GM12878 (cell line): ENCODE measurements around the gene HEXIM1. TPM values are rescaled to one million over a fixed set of nuclear protein-coding genes. Genes with fewer than 3 reads are reported as not detected.

Experiments used
- ATAC-seq: fragments of 200-7000 bp; cut with Tn5 transposase; 3 replicates; pipeline ENCODE4 v1.9.1; 2020; ENCODE audit warnings: mild to moderate bottlenecking, moderate library complexity
- BruUV-seq: library from RNA; stranded (reverse); fragments of 400-500 nt; replicated peaks from 2 replicates; lab custom pipeline; 2021; lab: Mats Ljungman, UMichigan
- CTCF ChIA-PET: fragments of 300-600 bp; sonication (Branson Sonifier 250); formaldehyde crosslinking; extraction: SDS; loops from one replicate; lab custom pipeline; 2021; ENCODE audit warnings: inconsistent platforms; lab: Yijun Ruan, JAX
- POLR2A ChIA-PET: fragments of 350-600 bp; formaldehyde crosslinking; extraction: SDS; loops from one replicate; lab custom pipeline; 2021; ENCODE audit warnings: inconsistent platforms; lab: Charles Lee
- RAD21 ChIA-PET: fragments of 300-600 bp; sonication (Branson Sonifier 250); formaldehyde crosslinking; loops from one replicate; lab custom pipeline; 2023; ENCODE audit warnings: antibody characterized with exemption; ENCODE audit not compliant: unreplicated experiment; lab: Charles Lee
- SMC1A ChIA-PET: fragments of 300-600 bp; sonication (Branson Sonifier 250); formaldehyde crosslinking; loops from one replicate; lab custom pipeline; 2023; ENCODE audit not compliant: unreplicated experiment, uncharacterized antibody; lab: Charles Lee
- DNase-seq: peaks from one replicate; pipeline ENCODE4 v3.0.0-alpha.2; 2011; ENCODE audit warnings: low read depth, low spot score
- FAIRE-seq: peaks from 3 replicates; lab custom pipeline; 2011; peaks lifted over from hg19 to GRCh38; lab: Jason Lieb, UNC
- H2AFZ ChIP-seq: 2 replicates; pipeline ENCODE4 v1.6.0; 2011; ENCODE audit warnings: low read depth, low read length, control low read depth; ENCODE audit not compliant: control insufficient read depth
- H3K27ac ChIP-seq: 2 replicates; pipeline ENCODE4 v1.5.1; 2011; ENCODE audit warnings: control low read depth; ENCODE audit not compliant: control insufficient read depth, insufficient read depth
- H3K27me3 ChIP-seq, 2 experiments: replicated peaks in 1 of 2; 2 replicates each; pipeline versions ENCODE4 v1.6.0 to v1.6.1; 2011; ENCODE audit warnings: low read length in 1 of 2; ENCODE audit not compliant: control insufficient read depth in 2 of 2, insufficient read depth in 2 of 2
- H3K36me3 ChIP-seq, 2 experiments: 2 replicates each; pipeline ENCODE4 v1.5.1; 2011; ENCODE audit warnings: low read length in 1 of 2; ENCODE audit not compliant: control insufficient read depth in 2 of 2, insufficient read depth in 2 of 2
- H3K4me1 ChIP-seq: 2 replicates; pipeline ENCODE4 v1.6.1; 2011; ENCODE audit warnings: mild to moderate bottlenecking, low read length, moderate library complexity, mixed read lengths; ENCODE audit not compliant: control insufficient read depth, insufficient read depth
- H3K4me2 ChIP-seq: 2 replicates; pipeline ENCODE4 v1.6.0; 2011; ENCODE audit warnings: control low read depth; ENCODE audit not compliant: control insufficient read depth, insufficient read depth
- H3K4me3 ChIP-seq: fragments of 200-600 bp; sonication (generic); 2 replicates; pipeline ENCODE4 v1.5.1; 2016
- H3K79me2 ChIP-seq: 2 replicates; pipeline ENCODE4 v1.6.0; 2011; ENCODE audit warnings: low read length; ENCODE audit not compliant: control insufficient read depth, insufficient read depth
- H3K9ac ChIP-seq: 2 replicates; pipeline ENCODE4 v1.8.0; 2011; ENCODE audit warnings: low read length, control low read depth, mixed read lengths; ENCODE audit not compliant: control insufficient read depth, insufficient read depth
- H3K9me3 ChIP-seq: replicated peaks from 3 replicates; pipeline ENCODE4 v1.5.1; 2011; ENCODE audit warnings: mild to moderate bottlenecking, low read length; ENCODE audit not compliant: control insufficient read depth, insufficient read depth
- H4K20me1 ChIP-seq: 2 replicates; pipeline ENCODE4 v1.6.0; 2011; ENCODE audit not compliant: control insufficient read depth, insufficient read depth
- ATF7 ChIP-seq: fragments of 450-650 bp; IDR thresholded peaks from 2 replicates; pipeline ENCODE4 v1.6.1; 2016; ENCODE audit warnings: low read depth, mild to moderate bottlenecking
- CBFB ChIP-seq: IDR thresholded peaks from 2 replicates; pipeline ENCODE4 v1.6.1; 2016; ENCODE audit warnings: antibody characterized with exemption, low read depth
- EED ChIP-seq: sonication (generic); IDR thresholded peaks from 2 replicates; pipeline ENCODE4 v1.6.1; 2016; ENCODE audit warnings: antibody characterized with exemption, low read depth
- FOS ChIP-seq: IDR thresholded peaks from 3 replicates; pipeline ENCODE4 v1.6.1; 2011; ENCODE audit warnings: borderline replicate concordance; ENCODE audit not compliant: insufficient read length; ENCODE audit errors: extremely low read depth
- GABPA ChIP-seq: IDR thresholded peaks from 2 replicates; pipeline ENCODE4 v1.6.1; 2014; ENCODE audit warnings: antibody characterized with exemption, low read depth, mild to moderate bottlenecking, inconsistent platforms
- HDAC2 ChIP-seq: fragments of 200-600 bp; sonication (generic); IDR thresholded peaks from 2 replicates; pipeline ENCODE4 v1.6.1; 2017
- IRF4 ChIP-seq: IDR thresholded peaks from 2 replicates; pipeline ENCODE4 v1.6.1; 2011; ENCODE audit warnings: low read depth, low read length
- MTA3 ChIP-seq: IDR thresholded peaks from 2 replicates; pipeline ENCODE4 v1.6.1; 2012; ENCODE audit warnings: low read length, inconsistent platforms, borderline replicate concordance
- MYB ChIP-seq: fragments of 150-350 bp; IDR thresholded peaks from 2 replicates; pipeline ENCODE4 v1.6.1; 2014; ENCODE audit warnings: mild to moderate bottlenecking, low read depth, low read length, borderline replicate concordance
- NFYB ChIP-seq: IDR thresholded peaks from 2 replicates; pipeline ENCODE4 v1.6.1; 2011; ENCODE audit warnings: low read depth, mild to moderate bottlenecking, low read length, improper control_type of control experiment, moderate library complexity; ENCODE audit not compliant: insufficient read depth
- RUNX3 ChIP-seq: IDR thresholded peaks from 2 replicates; pipeline ENCODE4 v1.6.1; 2012; ENCODE audit warnings: low read length, inconsistent platforms
- SIN3A ChIP-seq: IDR thresholded peaks from 2 replicates; pipeline ENCODE4 v1.6.1; 2012; ENCODE audit warnings: low read depth, low read length, improper control_type of control experiment
- STAT1 ChIP-seq: fragments of 450-650 bp; conservative IDR thresholded peaks from 2 replicates; pipeline ENCODE4 v1.6.1; 2014; ENCODE audit warnings: antibody characterized with exemption, mild to moderate bottlenecking
- ZZZ3 ChIP-seq: IDR thresholded peaks from 2 replicates; pipeline ENCODE4 v1.6.1; 2011; ENCODE audit warnings: low read depth; ENCODE audit not compliant: control insufficient read depth, insufficient read length
- WGBS: methylation state at CpG from one replicate; pipeline ENCODE4 v1.1.6; 2016; ENCODE audit warnings: low lambda C conversion rate; ENCODE audit not compliant: insufficient replicate concordance, insufficient coverage; ENCODE audit errors: missing lambda C conversion rate; 5-methylcytosine and 5-hydroxymethylcytosine counted together
- in situ Hi-C: fragments of 300-500 bp; cut with MboI; formaldehyde crosslinking; loops from 9 replicates; pipeline ENCODE4 v1.14.3; 2018; ENCODE audit warnings: mixed read lengths
- intact Hi-C: fragments of 100-400 bp; cut with micrococcal nuclease; formaldehyde crosslinking; loops from one replicate; pipeline ENCODE4 v1.14.2; 2022; ENCODE audit not compliant: unreplicated experiment
- polyA plus RNA-seq, 11 experiments: library from polyadenylated mRNA; depleted of rRNA in 4 of 11; unstranded in 6 of 11; stranded (reverse) in 5 of 11; fragments of >200 nt; fragmentation: Nextera tagmentation in 4 of 11; fragmentation: Illumina TruSeq in 1 of 11; extraction: Ambion mirVana in 4 of 11; extraction: Trizol in 1 of 11; gene quantifications; 1 replicate in 1 of 11; 2 replicates in 10 of 11; pipeline versions ENCODE4 v1.2.1 to v1.2.3, GENCODE V29; 2011 to 2016; ENCODE audit warnings: inconsistent platforms in 2 of 11, missing spikeins in 2 of 11, low read depth in 1 of 11
- total RNA-seq, 4 experiments: library from RNA; depleted of rRNA in 3 of 4; stranded (reverse); fragments of >200 nt in 3 of 4; fragmentation: Illumina TruSeq in 1 of 4; extraction: Trizol in 1 of 4; gene quantifications; 2 replicates each; pipeline versions ENCODE4 v1.2.1 to v1.2.3, GENCODE V29; 2013 to 2021
- TF ChIP-seq, protein P1 (sequence below): fragments of 450-650 bp; IDR thresholded peaks from 2 replicates; pipeline ENCODE4 v1.6.1; 2018; ENCODE audit warnings: mild to moderate bottlenecking, low read depth, moderate library complexity; ENCODE audit not compliant: partially characterized antibody
- TF ChIP-seq, protein P2 (sequence below): IDR thresholded peaks from 2 replicates; pipeline ENCODE4 v1.6.1; 2011; ENCODE audit warnings: mild to moderate bottlenecking, low read depth, low read length, moderate library complexity; ENCODE audit not compliant: insufficient replicate concordance
- TF ChIP-seq, protein P3 (sequence below): fragments of 450-650 bp; IDR thresholded peaks from 2 replicates; pipeline ENCODE4 v1.6.1; 2017; ENCODE audit warnings: borderline replicate concordance
- TF ChIP-seq, protein P4 (sequence below): IDR thresholded peaks from 2 replicates; pipeline ENCODE4 v1.6.1; 2012; ENCODE audit warnings: low read length, inconsistent platforms

HEXIM1 gene
- total and polyA plus RNA-seq, 10 of the 15 experiments (the other 5 are each of a cell fraction or from before 2014, with no cell fraction given), result 1.9 to 24.1 (median 9.0) TPM

DNA sequence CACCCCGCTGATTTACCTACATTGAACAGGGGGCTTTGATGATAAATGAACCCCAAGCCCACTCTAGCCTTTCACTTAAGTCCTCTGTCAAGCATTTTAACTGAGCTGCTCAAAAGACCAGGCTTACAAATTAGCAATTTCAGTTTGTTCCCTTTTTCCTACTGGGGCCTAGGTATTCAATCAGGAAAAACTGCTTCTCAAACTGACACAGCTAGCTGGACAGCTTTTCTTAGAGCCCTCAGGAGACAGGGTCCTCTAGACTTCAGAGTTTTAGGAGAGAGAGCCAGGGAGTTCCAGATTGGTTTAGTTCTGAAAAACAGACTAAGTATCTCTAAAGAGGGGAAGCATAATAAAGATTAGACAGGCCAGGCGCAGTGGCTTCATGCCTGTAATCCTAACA, 7.2 kb downstream of the HEXIM1 start (continued):
- TF ChIP-seq, protein P1, sequence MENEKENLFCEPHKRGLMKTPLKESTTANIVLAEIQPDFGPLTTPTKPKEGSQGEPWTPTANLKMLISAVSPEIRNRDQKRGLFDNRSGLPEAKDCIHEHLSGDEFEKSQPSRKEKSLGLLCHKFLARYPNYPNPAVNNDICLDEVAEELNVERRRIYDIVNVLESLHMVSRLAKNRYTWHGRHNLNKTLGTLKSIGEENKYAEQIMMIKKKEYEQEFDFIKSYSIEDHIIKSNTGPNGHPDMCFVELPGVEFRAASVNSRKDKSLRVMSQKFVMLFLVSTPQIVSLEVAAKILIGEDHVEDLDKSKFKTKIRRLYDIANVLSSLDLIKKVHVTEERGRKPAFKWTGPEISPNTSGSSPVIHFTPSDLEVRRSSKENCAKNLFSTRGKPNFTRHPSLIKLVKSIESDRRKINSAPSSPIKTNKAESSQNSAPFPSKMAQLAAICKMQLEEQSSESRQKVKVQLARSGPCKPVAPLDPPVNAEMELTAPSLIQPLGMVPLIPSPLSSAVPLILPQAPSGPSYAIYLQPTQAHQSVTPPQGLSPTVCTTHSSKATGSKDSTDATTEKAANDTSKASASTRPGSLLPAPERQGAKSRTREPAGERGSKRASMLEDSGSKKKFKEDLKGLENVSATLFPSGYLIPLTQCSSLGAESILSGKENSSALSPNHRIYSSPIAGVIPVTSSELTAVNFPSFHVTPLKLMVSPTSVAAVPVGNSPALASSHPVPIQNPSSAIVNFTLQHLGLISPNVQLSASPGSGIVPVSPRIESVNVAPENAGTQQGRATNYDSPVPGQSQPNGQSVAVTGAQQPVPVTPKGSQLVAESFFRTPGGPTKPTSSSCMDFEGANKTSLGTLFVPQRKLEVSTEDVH, result no peak
- TF ChIP-seq IRF4 (no peak), CBFB (no peak), MTA3 (no peak), HDAC2 (no peak), NFYB (no peak), MYB (no peak), FOS (no peak), ZZZ3 (no peak)

DNA sequence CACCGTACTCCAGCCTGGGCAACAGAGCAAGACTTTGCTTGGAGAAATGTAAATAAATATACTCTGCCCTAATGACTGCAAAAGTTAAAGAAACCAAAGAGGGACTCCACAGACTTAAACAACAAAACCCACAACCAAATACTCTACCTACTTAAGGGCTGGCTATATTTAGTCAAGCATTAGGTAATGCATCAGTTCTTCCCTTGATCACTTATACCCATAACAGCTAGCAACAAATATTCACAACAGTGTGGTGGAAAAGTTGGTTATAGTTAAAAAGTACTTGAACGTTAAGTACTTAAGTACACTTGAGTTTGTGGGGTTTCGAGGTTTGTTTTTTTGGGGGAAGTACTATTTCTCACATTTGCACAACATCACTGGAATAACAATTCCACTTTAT, 8.0 kb downstream of the HEXIM1 start:
- no TSS peak for BruUV-seq
- Histone ChIP-seq H3K9me3 (no peaks in the 10 kb centered on the region), H3K4me2 (no peak overlapping the region), H3K4me3 (no peak overlapping the region), H3K9ac (no peak overlapping the region), H3K4me1 (peaks cover 5% of the 10 kb centered on the region), H2AFZ (no peak overlapping the region), H3K79me2 (peaks cover 39% of the 10 kb centered on the region), H3K27me3 (no peaks in the 10 kb centered on the region), H4K20me1 (no peaks in the 10 kb centered on the region; the same call in 1 of the 2 replicates), H3K27ac (no peak overlapping the region), H3K36me3 (no peaks in the 10 kb centered on the region)
- FAIRE-seq (no peak), DNase-seq (no peak), ATAC-seq (no peak; the same call in 2 of the 3 replicates)
- ChIA-PET CTCF (interaction anchor here (1.7 to 10.2 kb wide), 3 partner anchors 8 to 41 kb away, joined by 3 to 189 read pairs (median 30); partner anchors contain the start of gene ACBD4), POLR2A (interaction anchor here (0.6 to 1.2 kb wide), 2 partner anchors 12 to 20 kb away, joined by 3 to 6 read pairs; no protein-coding TSS in a partner anchor), SMC1A (interaction anchor here (0.7 to 2.1 kb wide), 2 partner anchors 21 to 42 kb away, joined by 3 to 10 read pairs; partner anchors contain the start of gene ACBD4), RAD21 (no interaction called here)
- intact Hi-C loops, result no loop called here
- in situ Hi-C loops, result no loop called here
- 96% methylated on average over 3 of the region's 3 CpGs for WGBS
- TF ChIP-seq EED, result no peak
- TF ChIP-seq ATF7, result peak; percentile 65; the same call in 1 of the 2 replicates
- TF ChIP-seq RUNX3, result peak; percentile 58
- no peak for TF ChIP-seq SIN3A
- TF ChIP-seq, protein P2, sequence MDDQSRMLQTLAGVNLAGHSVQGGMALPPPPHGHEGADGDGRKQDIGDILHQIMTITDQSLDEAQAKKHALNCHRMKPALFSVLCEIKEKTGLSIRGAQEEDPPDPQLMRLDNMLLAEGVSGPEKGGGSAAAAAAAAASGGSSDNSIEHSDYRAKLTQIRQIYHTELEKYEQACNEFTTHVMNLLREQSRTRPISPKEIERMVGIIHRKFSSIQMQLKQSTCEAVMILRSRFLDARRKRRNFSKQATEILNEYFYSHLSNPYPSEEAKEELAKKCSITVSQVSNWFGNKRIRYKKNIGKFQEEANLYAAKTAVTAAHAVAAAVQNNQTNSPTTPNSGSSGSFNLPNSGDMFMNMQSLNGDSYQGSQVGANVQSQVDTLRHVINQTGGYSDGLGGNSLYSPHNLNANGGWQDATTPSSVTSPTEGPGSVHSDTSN, result no peak
- no peak for TF ChIP-seq STAT1
- TF ChIP-seq GABPA, result no peak
- TF ChIP-seq, protein P3, sequence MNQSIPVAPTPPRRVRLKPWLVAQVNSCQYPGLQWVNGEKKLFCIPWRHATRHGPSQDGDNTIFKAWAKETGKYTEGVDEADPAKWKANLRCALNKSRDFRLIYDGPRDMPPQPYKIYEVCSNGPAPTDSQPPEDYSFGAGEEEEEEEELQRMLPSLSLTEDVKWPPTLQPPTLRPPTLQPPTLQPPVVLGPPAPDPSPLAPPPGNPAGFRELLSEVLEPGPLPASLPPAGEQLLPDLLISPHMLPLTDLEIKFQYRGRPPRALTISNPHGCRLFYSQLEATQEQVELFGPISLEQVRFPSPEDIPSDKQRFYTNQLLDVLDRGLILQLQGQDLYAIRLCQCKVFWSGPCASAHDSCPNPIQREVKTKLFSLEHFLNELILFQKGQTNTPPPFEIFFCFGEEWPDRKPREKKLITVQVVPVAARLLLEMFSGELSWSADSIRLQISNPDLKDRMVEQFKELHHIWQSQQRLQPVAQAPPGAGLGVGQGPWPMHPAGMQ, result no peak
- TF ChIP-seq, protein P4, sequence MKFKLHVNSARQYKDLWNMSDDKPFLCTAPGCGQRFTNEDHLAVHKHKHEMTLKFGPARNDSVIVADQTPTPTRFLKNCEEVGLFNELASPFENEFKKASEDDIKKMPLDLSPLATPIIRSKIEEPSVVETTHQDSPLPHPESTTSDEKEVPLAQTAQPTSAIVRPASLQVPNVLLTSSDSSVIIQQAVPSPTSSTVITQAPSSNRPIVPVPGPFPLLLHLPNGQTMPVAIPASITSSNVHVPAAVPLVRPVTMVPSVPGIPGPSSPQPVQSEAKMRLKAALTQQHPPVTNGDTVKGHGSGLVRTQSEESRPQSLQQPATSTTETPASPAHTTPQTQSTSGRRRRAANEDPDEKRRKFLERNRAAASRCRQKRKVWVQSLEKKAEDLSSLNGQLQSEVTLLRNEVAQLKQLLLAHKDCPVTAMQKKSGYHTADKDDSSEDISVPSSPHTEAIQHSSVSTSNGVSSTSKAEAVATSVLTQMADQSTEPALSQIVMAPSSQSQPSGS, result no peak
